ENCODE data around the gene TUBB4A. TPM values are rescaled to one million over a fixed set of nuclear protein-coding genes. Genes with fewer than 3 reads are reported as not detected.
"Not testable (repeated sequence)": the region's sequence is repeated elsewhere in the genome, so short reads cannot be mapped to it uniquely, and the experiment has no call there.

Gene TUBB4A
- total and polyA plus RNA-seq, 9 donors: 0.18 to 1.4 (median 0.53) TPM

- H3K27me3 ChIP-seq (ENCODE audit: control insufficient read depth, insufficient read depth, low read length): no peaks in the 10 kb centered on the region
- H3K4me3 ChIP-seq (ENCODE audit: low read length): no peak overlapping the region
- no peak for DNase-seq
- WGBS (ENCODE audit: insufficient coverage): 77% methylated on average over 4 of the region's 7 CpGs
- H3K27ac ChIP-seq (ENCODE audit: low read length): no peak overlapping the region
- H3K36me3 ChIP-seq (ENCODE audit: control insufficient read depth, insufficient read depth, low read length): no peaks in the 10 kb centered on the region
- no peaks in the 10 kb centered on the region for H3K4me1 ChIP-seq (ENCODE audit: control insufficient read depth, insufficient read depth, low read length)
- no peaks in the 10 kb centered on the region for H3K9me3 ChIP-seq (replicated peaks; ENCODE audit: control insufficient read depth, low read depth, low read length)
Measured at GRCh38 chr19:6510618-6511017, 8.5 kb upstream of the TUBB4A start.

- Histone ChIP-seq H3K4me1 (ENCODE audit: control insufficient read depth, insufficient read depth, low read length) (no peaks in the 10 kb centered on the region), H3K27me3 (ENCODE audit: control insufficient read depth, insufficient read depth, low read length) (no peaks in the 10 kb centered on the region), H3K4me3 (ENCODE audit: low read length) (no peak overlapping the region), H3K36me3 (ENCODE audit: control insufficient read depth, insufficient read depth, low read length) (no peaks in the 10 kb centered on the region), H3K9me3 (replicated peaks; ENCODE audit: control insufficient read depth, low read depth, low read length) (no peaks in the 10 kb centered on the region), H3K27ac (ENCODE audit: low read length) (no peak overlapping the region)
- 80% methylated on average over 13 of the region's 20 CpGs for WGBS (ENCODE audit: insufficient coverage)
- DNase-seq: no peak
Measured at GRCh38 chr19:6509118-6509971, 7.2 kb upstream of the TUBB4A start.

DNA sequence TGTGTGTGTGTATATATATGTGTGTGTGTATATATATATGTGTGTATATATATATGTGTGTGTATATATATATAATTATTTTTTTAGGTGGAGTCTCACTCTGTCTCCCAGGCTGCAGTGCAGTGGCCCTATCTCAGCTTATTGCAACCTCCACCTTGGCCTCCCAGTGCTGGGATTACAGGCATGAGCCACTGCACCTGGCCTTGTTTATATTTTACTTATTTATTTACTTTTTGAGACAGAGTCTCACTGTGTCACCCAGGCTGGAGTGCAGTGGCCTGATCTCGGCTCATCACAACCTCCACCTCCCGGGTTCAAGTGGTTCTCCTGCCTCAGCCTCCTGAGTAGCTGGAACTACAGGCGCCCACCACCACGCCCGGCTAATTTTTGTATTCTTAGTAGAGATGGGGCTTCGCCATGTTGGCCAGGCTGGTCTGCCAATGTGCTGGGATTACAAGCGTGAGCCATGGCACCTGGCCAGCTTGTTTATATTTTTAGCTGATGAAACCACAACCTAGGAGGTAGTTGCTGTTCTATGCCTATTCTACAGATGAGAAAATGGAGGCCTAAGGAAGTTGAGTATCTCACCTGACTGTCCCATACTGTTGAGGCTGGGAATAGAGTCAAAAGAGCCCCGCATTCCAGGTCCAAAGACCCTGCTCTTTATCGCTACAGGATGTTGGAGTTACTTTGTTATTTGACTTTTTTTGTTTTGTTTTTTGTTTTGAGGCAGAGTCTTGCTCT is 6.1 kb upstream of the TUBB4A start:
- H3K9me3 ChIP-seq (replicated peaks; ENCODE audit: control insufficient read depth, low read depth, low read length); H3K27ac ChIP-seq (ENCODE audit: low read length); DNase-seq; H3K4me1 ChIP-seq (ENCODE audit: control insufficient read depth, insufficient read depth, low read length); H3K4me3 ChIP-seq (ENCODE audit: low read length); H3K36me3 ChIP-seq (ENCODE audit: control insufficient read depth, insufficient read depth, low read length); H3K27me3 ChIP-seq (ENCODE audit: control insufficient read depth, insufficient read depth, low read length): not testable (repeated sequence)
- 88% methylated on average over 5 of the region's 9 CpGs for WGBS (ENCODE audit: insufficient coverage)

- no peak for DNase-seq
- Histone ChIP-seq H3K4me3 (ENCODE audit: low read length) (no peak overlapping the region), H3K27ac (ENCODE audit: low read length) (no peak overlapping the region), H3K4me1 (ENCODE audit: control insufficient read depth, insufficient read depth, low read length) (peaks cover 8% of the 10 kb centered on the region), H3K36me3 (ENCODE audit: control insufficient read depth, insufficient read depth, low read length) (no peaks in the 10 kb centered on the region), H3K9me3 (replicated peaks; ENCODE audit: control insufficient read depth, low read depth, low read length) (no peaks in the 10 kb centered on the region), H3K27me3 (ENCODE audit: control insufficient read depth, insufficient read depth, low read length) (peaks cover 47% of the 10 kb centered on the region)
- 61% methylated on average over 5 of the region's 9 CpGs for WGBS (ENCODE audit: insufficient coverage)
Measured at GRCh38 chr19:6503407-6504201, 1.5 kb upstream of the TUBB4A start.

GRCh38 chr19:6500837-6501739 is 1.0 kb downstream of the TUBB4A start:
- Histone ChIP-seq H3K4me3 (ENCODE audit: low read length) (peak overlapping the region; percentile 15), H3K9me3 (replicated peaks; ENCODE audit: control insufficient read depth, low read depth, low read length) (no peaks in the 10 kb centered on the region), H3K4me1 (ENCODE audit: control insufficient read depth, insufficient read depth, low read length) (peaks cover 8% of the 10 kb centered on the region), H3K27ac (ENCODE audit: low read length) (no peak overlapping the region), H3K36me3 (ENCODE audit: control insufficient read depth, insufficient read depth, low read length) (no peaks in the 10 kb centered on the region), H3K27me3 (ENCODE audit: control insufficient read depth, insufficient read depth, low read length) (peaks cover 50% of the 10 kb centered on the region)
- whole genome bisulfite sequencing (ENCODE audit: insufficient coverage): 63% methylated on average over 11 of the region's 24 CpGs
- DNase-seq: no peak

- H3K9me3 ChIP-seq (replicated peaks; ENCODE audit: control insufficient read depth, low read depth, low read length): no peaks in the 10 kb centered on the region
- no peak overlapping the region for H3K4me3 ChIP-seq (ENCODE audit: low read length)
- DNase-seq: no peak
- peaks cover 50% of the 10 kb centered on the region for H3K27me3 ChIP-seq (ENCODE audit: control insufficient read depth, insufficient read depth, low read length)
- no peak overlapping the region for H3K27ac ChIP-seq (ENCODE audit: low read length)
- H3K36me3 ChIP-seq (ENCODE audit: control insufficient read depth, insufficient read depth, low read length): no peaks in the 10 kb centered on the region
- 63% methylated on average over 10 of the region's 17 CpGs for WGBS (ENCODE audit: insufficient coverage)
- H3K4me1 ChIP-seq (ENCODE audit: control insufficient read depth, insufficient read depth, low read length): peaks cover 8% of the 10 kb centered on the region
Measured at GRCh38 chr19:6499052-6499790, 2.9 kb downstream of the TUBB4A start.

GRCh38 chr19:6498294-6499036 is 3.6 kb downstream of the TUBB4A start:
- Histone ChIP-seq H3K27ac (ENCODE audit: low read length) (no peak overlapping the region), H3K4me3 (ENCODE audit: low read length) (no peak overlapping the region), H3K36me3 (ENCODE audit: control insufficient read depth, insufficient read depth, low read length) (no peaks in the 10 kb centered on the region), H3K4me1 (ENCODE audit: control insufficient read depth, insufficient read depth, low read length) (peaks cover 8% of the 10 kb centered on the region), H3K27me3 (ENCODE audit: control insufficient read depth, insufficient read depth, low read length) (peaks cover 45% of the 10 kb centered on the region), H3K9me3 (replicated peaks; ENCODE audit: control insufficient read depth, low read depth, low read length) (no peaks in the 10 kb centered on the region)
- 73% methylated on average over 5 of the region's 7 CpGs for WGBS (ENCODE audit: insufficient coverage)
- no peak for DNase-seq

- no peak for DNase-seq
- Histone ChIP-seq H3K9me3 (replicated peaks; ENCODE audit: control insufficient read depth, low read depth, low read length) (no peaks in the 10 kb centered on the region), H3K27me3 (ENCODE audit: control insufficient read depth, insufficient read depth, low read length) (peaks cover 20% of the 10 kb centered on the region), H3K4me3 (ENCODE audit: low read length) (no peak overlapping the region), H3K4me1 (ENCODE audit: control insufficient read depth, insufficient read depth, low read length) (no peaks in the 10 kb centered on the region), H3K36me3 (ENCODE audit: control insufficient read depth, insufficient read depth, low read length) (no peaks in the 10 kb centered on the region), H3K27ac (ENCODE audit: low read length) (no peak overlapping the region)
- WGBS (ENCODE audit: insufficient coverage): 94% methylated on average over 12 of the region's 19 CpGs
Measured at GRCh38 chr19:6495947-6496346, 6.2 kb downstream of the TUBB4A start.

All from muscle of leg (tissue), 11 donors.